Measurements from ENCODE around the gene NUCKS1. TPM values are rescaled to one million over a fixed set of nuclear protein-coding genes. Genes with fewer than 3 reads are reported as not detected.

Gene NUCKS1
- total and polyA plus RNA-seq, 2 of the 13 experiments (the other 11 are each of a cell fraction or from before 2014, with no cell fraction given): 35.5 to 117 TPM

GRCh38 chr1:205676002-205676401 is 74.0 kb downstream of the NUCKS1 start (continued):
- TF ChIP-seq ZNF274 (CRISPR knock-in tag; IDR thresholded peaks at IDR 0.05) (no peak), ZEB1 (IDR thresholded peaks at IDR 0.05; ENCODE audit: insufficient replicate concordance, low read depth) (peak; percentile 73), ZHX1 (CRISPR knock-in tag; IDR thresholded peaks at IDR 0.05; ENCODE audit: low read depth) (0 out of 2 replicates have a peak, but pooled peaks have one; percentile 36), ZMYM4 (CRISPR knock-in tag; IDR thresholded peaks at IDR 0.05) (peak; percentile 74), POLR2AphosphoS5 (IDR thresholded peaks at IDR 0.05; ENCODE audit: low read depth, low read length) (0 out of 2 replicates have a peak, but pooled peaks have one; percentile 23), KDM6A (CRISPR knock-in tag; IDR thresholded peaks at IDR 0.05; ENCODE audit: low read depth) (peak; percentile 78), ZGPAT (CRISPR knock-in tag; IDR thresholded peaks at IDR 0.05) (peak; percentile 61; the same call in 1 of the 2 replicates), BCL6 (CRISPR knock-in tag; IDR thresholded peaks at IDR 0.05) (peak; percentile 71), FOXP1 (IDR thresholded peaks at IDR 0.05) (no peak), FOXP1 (CRISPR knock-in tag; IDR thresholded peaks at IDR 0.05) (peak; percentile 5; the same call in 1 of the 2 replicates), RCOR2 (CRISPR knock-in tag; IDR thresholded peaks at IDR 0.05) (peak; percentile 62), HNF4G (IDR thresholded peaks at IDR 0.05; ENCODE audit: borderline replicate concordance, low read depth, low read length) (peak; percentile 85; the same call in 1 of the 2 replicates), HNF4G (CRISPR knock-in tag; IDR thresholded peaks at IDR 0.05; ENCODE audit: borderline replicate concordance, low read depth) (no peak; the same call in 1 of the 2 replicates), SP5 (CRISPR knock-in tag; IDR thresholded peaks at IDR 0.05; ENCODE audit: borderline replicate concordance, low read depth) (peak; percentile 11; the same call in 1 of the 2 replicates), ZNF275 (CRISPR knock-in tag; IDR thresholded peaks at IDR 0.05; ENCODE audit: borderline replicate concordance) (0 out of 2 replicates have a peak, but pooled peaks have one; percentile 21), SOX6 (IDR thresholded peaks at IDR 0.05) (no peak), SOX6 (CRISPR knock-in tag; IDR thresholded peaks at IDR 0.05) (peak; percentile 78), PHF8 (CRISPR knock-in tag; IDR thresholded peaks at IDR 0.05) (no peak; the same call in 1 of the 2 replicates), ZNF609 (CRISPR knock-in tag; IDR thresholded peaks at IDR 0.05; ENCODE audit: borderline replicate concordance) (peak; percentile 71; the same call in 1 of the 2 replicates), MED8 (CRISPR knock-in tag; IDR thresholded peaks at IDR 0.05; ENCODE audit: insufficient replicate concordance) (peak; percentile 47), HOXA3 (CRISPR knock-in tag; IDR thresholded peaks at IDR 0.05) (peak; percentile 74; the same call in 1 of the 2 replicates)

Data from HepG2 (cell line).